Measurements from ENCODE around the gene P4HA2.

GRCh38 chr5:132237141-132237540, 9.5 kb upstream of the P4HA2 start:
- TF ChIP-seq PATZ1 (CRISPR knock-in tag; IDR thresholded peaks at IDR 0.05; ENCODE audit: borderline replicate concordance) (no peak), CREB5 (CRISPR knock-in tag; IDR thresholded peaks at IDR 0.05; ENCODE audit: low read depth) (no peak), CSRNP3 (CRISPR knock-in tag; IDR thresholded peaks at IDR 0.05) (no peak), ZNF565 (CRISPR knock-in tag; conservative IDR thresholded peaks at IDR 0.05; ENCODE audit: low read depth) (no peak), ARNTL (CRISPR knock-in tag; IDR thresholded peaks at IDR 0.05; ENCODE audit: borderline replicate concordance, low read depth) (no peak), ZNF70 (CRISPR knock-in tag; IDR thresholded peaks at IDR 0.05) (no peak)

Data from SK-N-SH treated with all-trans-retinoic acid at 6 μM for 48 hours (cell line).